A172 (cell line): ENCODE results near the gene C16orf90. TPM values are rescaled to one million over a fixed set of nuclear protein-coding genes. Genes with fewer than 3 reads are reported as not detected.

Experiments used
- DNase-seq: peaks from one replicate; pipeline ENCODE4 v3.0.0-alpha.2; 2015; ENCODE audit warnings: low spot score
- total RNA-seq: library from RNA; depleted of rRNA; stranded (reverse); fragments of >200 nt; shearing (Covaris generic); gene quantifications from 2 replicates; pipeline ENCODE4 v1.2.3, GENCODE V29; 2014; rRNA removed

Gene C16orf90, protein sequence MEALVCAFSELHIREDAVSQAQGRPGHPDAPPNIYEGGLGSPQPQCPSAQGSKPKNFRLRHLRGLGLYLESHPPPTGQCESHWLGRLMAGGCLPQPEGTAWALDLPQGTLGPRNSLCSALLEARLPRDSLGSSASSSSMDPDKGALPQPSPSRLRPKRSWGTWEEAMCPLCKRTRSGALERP
- not detected in 2 replicates for total RNA-seq

DNA sequence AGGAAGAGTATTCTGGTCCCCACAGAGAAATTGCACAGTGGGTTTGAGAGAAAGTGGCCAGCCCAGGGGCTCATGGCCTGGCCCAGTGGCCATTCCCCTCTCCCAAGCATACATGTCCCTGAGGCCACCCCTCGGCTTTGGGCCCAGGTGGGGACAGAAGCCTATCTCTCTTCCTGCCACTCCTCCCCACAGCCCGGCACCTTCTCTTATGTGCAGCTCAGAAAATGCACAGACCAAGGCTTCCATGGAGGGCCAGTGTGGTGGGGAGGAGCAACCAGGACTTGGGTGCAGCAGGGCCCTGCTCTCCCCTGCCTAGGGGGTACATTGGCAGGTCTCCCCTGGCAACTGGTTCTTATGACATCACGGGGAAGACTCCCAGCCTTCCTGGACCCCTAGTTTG lies at the start of gene C16orf90:
Gene C16orf90, minus strand, starts transcription at position 314 of the 400 bp plus-strand sequence. Its CDS starts 68 bp downstream, at position 246.
- no peak for DNase-seq

DNA sequence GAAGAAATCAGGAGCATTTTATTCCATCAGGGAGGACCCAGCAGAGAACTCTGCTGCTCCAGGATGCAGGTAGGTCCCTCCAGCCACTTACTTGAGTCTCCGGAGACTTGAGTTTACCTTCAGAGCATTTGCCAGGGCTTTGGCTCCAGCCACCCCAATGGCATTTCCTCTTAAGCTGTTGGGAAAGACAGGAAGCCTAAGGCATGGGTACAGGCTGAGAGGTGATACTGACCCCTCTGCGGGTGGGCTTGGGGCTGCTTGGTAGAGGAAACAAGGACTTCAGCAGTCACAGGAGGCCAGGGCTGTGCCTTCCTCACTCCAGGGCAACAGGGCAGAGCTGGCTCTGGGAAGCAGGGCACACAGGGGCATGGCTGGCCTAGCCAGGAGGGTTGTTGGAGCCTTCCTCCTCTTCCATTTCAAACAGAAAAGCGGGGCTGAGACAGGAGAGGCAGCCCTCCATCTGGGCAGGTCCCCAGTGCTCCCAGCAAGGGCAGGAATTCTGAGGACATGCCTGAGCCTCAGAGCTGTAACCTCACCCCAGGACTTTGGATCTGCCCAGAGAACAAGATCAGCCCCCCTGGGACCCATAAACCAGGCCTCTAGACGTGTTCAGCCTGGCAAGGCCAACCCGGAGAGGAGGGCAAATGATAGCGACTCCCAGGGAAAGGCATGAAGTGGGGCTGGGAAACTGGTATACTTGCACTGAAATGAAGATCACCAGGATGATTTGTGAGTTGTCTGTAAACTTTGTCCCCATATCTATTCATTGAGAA lies 47.5 kb upstream of the C16orf90 start:
- no peak for DNase-seq

DNA sequence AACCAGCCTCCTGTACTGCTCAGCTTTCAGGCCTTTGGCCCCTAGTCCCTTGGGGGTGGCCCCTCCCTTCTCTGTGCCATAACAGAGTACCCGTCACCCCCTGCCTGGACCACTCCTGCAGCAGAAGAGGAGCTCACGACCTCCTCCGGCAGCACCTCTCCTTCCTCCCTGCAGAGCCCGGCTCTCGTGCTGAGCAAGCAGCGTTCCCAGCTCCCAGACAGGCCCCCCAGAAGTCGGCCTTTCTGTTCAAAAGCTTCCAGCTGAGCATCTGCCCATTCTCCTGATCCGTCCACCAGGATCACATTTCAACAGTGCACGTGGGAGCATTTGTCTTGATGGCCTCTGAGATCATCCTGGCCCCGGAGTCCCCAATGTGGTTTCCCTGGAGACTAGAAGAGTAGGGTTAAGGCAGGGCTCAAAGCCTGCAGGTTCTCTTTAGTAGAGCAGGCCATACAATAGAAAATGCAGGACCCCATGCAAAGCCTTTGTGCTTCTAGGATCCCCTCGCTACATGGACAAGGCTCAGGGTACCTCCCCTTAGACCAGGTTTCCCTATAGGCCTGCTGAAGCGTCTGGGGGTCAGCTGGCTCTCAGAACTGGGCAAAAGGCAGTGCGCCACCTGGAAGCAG lies 46.4 kb upstream of the C16orf90 start:
- DNase-seq, result no peak

DNA sequence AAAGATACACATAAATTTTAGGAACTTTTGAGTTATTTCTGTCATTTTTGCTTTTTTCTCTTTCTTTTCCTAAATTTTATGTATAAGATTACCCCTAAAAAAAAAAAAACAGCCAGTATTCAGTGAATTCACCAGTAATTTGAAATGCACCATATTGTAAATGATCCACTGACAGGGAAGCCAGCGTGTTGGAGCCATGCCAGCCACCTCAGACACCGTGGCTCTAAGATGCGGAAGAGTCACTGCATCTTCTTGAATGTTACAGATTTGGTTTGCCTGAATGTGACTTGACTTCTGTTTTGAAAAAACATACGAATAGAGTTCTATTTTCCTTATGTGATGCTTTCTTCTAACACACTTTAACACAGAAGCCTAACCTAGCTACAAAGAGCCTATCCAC lies 42.9 kb upstream of the C16orf90 start:
- DNase-seq, result no peak

DNA sequence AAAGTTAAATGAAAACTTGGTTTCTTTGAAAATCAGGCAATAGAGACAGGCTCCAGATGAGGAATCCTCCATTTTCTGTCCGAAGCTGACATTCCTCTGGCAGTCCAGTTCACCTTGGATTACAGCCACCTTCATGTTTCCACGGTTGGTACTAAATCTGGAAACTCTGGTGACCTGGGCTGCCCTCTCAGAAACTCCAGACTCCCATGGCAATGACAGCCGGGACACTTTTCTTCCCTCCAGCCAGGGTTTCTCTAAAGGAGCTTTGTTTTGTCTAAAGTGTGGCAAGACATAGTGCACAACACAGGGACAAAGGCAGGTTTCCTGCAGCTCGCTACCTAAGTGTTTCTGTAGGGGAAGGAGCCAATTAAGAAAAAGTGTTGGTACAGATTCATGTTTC lies 41.6 kb upstream of the C16orf90 start:
- no peak for DNase-seq

DNA sequence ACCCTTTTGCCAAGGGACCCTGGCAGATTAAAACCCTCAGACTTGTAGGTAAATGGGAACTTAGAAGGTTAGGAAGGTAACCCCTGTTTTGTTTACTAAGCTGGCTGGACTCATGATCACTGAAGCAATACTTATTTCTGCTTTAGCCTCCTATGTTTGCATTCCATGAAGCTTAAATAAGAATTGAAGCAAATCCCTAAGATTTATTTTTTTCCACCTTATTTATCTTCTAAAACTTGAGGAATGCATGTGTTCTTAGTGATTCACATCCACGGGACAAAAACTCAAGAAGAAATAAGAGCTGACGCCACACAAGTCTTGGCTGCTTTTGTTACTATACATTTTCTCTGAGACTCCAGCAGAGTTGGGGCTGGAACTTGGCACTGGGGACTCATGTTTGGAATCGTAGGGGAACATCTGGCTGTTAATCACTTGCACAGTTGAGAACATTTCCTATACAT lies 41.0 kb upstream of the C16orf90 start:
- no peak for DNase-seq

DNA sequence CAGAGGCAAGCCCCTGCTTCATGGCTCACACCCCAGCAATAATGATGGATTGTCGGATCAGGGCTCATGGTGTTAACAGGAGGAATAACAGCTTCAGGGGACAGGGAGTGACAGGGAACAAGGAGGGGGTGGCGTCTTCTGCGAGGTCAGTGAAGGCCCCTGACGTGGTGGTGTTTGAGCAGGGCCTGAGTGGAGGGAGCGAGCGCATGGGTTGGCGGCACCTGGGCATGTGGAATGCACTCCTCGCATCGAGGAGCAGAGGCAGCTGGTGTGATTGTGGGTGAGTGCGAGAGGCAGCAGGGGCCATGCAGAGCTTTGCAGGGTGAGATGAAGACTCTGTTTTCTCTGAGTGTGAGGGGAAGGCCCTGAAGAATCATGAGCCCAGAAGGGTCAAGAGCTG lies 38.8 kb upstream of the C16orf90 start:
- DNase-seq, result no peak

DNA sequence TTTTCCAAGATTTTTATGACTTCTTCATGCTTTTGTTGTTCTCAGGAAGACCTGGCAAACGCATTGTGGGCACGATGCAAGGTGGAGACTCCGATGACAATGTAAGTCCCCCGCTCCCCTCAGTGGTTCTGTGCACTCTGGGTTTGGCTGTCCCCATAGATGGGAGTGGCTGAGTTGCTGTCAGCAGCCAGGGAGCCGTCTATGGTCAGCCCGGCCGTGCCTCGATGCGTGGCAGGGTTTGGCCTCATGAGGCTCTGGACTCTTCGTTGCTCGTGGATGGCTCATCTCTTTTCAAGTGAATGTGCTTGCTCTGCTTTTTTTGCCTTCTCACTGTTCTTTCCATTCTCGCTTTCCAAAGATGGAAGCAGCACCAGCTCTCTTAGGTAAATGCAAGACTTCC lies 37.5 kb upstream of the C16orf90 start:
- DNase-seq, result no peak

DNA sequence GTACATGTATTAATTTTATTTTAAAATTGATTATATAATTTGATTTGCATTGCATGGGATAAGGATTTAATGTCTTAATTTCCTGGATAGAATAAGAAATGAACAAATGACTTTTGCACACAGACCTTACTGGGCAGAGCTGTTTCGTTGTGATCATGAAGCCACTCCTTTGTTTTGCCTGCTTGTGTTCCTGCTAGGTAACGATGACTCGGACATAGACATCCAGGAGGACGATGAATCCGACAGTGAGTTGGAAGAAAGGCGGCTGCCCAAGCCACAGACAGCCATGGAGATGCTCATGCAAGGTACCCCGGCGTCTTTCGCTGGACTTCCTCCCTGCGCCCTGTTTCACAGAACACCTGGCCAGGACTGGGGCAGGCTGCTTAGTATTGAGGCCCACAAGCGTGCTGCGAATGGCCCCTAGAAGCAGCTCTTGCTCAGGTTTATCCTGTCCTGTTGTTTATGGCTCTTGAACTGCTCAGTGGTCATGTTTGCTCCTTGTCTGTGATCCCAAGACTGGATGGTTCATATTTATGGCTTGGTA lies 35.2 kb upstream of the C16orf90 start:
- no peak for DNase-seq

DNA sequence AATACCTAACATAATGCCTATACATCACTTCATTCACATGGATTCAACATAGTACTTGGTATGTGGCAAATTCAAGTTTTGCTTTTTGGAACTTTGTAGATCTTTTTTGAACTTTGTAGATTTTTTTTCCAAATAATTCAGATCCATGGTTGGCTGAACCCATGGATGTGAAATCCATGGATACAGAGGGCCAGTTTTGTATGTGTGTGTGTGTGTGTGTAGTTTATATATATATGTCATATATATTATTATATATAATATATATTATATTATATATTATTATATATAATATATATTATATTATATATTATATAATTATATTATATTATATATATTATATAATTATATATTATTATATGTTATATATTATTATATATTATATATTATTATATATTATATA lies 33.9 kb upstream of the C16orf90 start:
- DNase-seq, result no peak

DNA sequence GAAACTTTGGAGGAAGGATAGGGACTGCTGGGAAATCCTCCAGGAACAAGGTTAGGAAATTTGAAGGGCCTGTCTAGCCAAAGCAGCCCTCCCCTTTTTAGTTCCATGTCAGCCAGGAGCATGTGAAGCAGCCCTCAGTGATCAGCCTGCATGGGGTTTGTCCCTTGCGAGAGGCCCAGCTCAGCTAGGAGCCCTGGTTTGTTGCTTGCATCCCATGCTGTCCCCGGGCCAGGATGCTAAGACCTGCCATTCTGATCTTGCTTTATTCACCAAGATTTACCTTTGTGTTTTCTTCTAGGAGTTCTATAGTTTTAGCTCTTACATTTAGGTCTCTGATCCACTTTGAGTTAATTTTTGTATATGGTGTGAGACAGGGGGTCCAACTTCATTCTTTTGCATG lies 33.1 kb upstream of the C16orf90 start:
- DNase-seq, result no peak

DNA sequence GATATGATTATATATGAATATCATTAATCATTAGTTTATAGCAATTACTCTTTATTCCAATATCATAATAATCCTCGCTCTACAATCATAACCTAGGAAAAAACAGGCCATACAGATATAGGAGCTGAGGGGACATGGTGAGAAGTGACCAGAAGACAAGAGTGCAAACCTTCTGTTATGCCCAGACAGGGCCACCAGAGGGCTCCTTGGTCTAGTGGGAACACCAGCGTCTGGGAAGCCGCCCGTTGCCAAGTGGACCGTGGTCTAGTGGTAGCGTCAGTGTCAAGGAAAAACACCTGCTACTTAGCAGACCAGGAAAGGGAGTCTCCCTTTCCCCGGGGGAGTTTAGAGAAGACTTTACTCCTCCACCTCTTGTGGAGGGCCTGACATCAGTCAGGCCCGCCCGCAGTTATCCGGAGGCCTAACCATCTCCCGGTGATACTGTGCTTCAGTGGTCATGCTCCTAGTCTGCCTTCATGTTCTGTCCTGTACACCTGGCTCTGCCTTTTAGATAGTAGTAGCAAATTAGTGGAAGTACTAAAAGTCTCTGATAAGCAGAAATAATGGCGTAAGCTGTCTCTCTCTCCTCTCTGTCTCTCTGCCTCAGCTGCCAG lies 32.0 kb upstream of the C16orf90 start:
- DNase-seq, result peak; percentile 55

DNA sequence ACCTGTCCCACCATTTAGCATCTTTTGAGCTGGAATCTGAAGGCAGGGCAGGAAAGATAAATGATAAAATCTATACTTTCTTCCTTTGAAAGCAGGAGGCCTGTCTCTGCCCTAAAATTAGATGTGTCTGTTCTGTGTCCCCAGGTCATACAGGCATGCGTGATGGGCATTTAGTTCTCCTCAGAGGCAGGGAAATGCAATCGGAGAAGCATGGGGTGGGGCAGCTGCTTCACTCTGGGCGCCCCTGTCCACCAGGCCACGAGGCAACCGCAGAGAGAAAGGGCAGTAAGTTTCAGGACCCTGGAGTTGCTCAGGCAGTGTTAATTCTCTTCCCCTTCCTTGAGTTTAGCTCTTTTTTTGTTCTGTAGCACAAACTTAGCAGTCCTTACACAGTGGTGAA lies 30.7 kb upstream of the C16orf90 start:
- no peak for DNase-seq

DNA sequence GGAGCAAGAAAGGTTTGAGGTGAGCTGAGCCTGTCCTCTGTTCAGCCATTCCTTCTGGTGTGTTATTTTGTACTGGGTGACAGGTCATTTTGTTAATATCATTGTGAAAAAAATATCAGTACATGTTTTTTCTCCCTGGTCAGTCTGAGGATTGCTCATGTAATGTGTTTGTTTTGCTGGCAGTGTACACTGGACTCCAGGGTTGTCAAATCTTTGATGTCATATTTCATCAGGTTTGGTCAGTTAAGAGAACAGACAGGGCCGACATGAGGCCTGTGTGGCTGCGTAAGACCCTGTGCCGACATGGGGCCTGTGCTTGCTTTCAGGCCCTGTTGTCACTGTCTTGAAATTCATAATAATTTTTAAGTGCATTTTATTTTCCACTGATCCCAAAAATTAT lies 28.0 kb upstream of the C16orf90 start:
- no peak for DNase-seq

DNA sequence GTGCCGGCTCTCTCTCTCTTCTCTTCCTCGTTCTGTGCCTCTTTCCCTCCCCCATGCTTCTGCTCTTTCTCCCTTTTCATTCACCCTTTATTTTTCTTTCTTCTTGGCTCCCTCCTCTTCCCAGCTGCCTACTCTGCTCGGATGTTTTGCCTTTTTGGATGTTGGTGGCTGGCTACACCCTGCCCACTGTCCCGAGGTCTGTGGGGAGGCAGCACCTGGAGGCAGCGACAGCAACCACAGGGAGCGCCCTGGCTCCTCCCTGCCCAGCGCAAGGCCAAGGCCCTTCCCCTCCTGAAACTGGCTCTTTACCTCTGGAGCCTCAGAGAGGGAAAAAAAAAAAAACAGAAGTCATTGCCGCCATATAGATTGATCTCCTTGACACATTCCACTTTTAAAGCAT lies 25.6 kb upstream of the C16orf90 start:
- no peak for DNase-seq

DNA sequence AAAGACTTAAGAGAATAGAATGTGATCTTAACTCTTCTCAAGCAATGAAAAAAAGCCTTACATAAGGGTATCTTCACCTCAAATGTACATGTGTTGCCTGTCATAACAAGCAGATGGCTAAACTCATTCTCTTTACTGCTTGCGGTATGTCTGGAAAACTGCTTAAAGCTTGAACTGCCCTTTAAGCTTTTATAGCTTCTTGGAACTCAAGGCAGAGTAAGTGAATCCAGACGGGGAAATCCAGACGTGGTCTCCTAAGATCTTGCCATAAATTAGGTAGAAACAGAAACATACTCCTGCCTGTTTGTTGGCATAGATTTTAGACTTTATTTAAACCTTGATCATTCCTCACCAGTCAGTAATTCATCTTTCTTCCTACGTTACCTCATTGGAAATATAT lies 25.1 kb upstream of the C16orf90 start:
- peak; percentile 10 for DNase-seq

DNA sequence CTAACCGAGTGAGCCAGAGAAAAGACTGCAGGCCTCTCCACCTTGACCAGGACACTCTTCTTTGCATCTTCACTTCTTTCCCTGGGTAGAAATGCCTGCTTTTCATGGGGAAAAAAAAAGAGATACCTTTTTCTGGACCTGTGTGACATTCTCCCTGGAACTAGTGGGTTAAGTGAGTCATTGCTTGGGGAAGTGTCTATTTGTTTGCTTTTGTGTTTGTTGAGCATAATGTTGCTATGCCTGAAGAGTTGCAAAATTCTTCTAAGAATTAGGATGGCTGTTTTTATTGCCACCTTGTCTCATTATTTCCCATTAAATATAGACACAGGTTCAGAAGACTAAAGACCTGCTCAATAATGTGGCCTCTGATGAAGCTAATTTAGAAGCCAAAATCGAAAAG lies 24.3 kb upstream of the C16orf90 start:
- DNase-seq, result no peak

DNA sequence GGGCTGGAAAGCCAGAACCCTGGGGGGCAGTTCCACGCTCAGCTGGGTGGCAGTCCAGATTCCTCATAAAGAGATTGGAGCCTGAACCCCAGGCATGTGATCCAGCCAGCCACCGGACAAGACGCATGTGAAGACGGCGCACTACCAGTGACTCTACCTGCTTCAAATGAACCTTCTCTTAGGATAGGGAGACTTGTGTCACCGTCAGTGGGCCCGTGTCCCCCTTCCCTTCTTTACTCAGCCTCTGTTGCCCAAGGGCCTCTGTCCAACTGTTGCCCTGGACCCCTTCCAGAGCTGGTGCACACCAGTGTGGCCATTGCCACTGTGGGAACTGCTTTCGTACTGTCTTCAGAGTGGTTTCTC lies 23.7 kb upstream of the C16orf90 start:
- DNase-seq, result no peak

DNA sequence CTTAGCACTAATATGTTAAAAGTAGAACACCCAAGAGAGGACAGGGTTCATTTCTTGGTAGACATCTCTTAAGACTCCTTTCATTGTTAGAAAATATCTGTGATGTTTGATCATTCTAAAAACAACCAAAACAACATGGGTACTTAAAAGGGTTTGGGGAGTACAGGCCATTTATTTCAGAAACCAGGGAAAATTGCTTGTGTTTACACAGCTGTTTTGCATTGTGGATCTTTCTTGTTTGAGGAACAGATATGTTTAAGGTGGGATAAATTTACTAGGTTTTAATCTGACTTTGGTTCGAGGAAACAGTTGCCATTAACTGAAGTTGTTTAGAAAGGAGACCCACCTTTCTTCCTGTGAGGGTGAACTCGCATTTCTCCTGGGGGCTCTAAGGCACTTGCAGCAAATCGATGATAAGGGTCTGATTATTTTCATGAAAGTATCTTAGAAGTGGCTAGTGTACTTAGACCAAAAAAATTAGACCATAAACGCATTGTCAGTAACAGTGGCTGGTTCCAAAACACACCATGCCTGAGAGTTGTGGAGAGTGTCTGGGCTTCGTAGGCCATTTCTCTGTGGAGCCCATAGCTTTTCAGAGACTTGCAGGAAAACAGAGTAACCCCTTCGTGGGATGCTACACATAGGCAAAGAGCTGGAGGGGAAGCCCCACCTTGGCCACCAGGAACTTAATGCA lies 23.1 kb upstream of the C16orf90 start:
- DNase-seq, result no peak

DNA sequence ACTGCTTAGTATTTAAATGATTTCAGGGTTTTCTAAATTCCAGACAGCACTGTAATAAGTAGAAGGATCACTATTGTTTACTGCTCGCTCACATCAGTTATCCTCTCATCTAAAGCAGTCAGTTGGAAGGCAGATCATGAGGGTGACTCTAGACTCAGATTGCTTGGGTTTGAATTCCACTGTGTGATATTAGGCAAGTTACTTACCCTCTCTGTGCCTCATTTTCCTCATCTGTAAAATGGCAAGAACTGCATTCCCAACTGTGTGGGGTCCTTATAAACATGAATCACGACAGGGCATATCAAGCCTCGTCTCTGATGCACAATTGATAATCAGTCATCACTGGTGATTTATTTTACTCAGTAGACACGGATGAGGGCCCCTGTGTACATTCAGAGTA lies 20.6 kb upstream of the C16orf90 start:
- no peak for DNase-seq

DNA sequence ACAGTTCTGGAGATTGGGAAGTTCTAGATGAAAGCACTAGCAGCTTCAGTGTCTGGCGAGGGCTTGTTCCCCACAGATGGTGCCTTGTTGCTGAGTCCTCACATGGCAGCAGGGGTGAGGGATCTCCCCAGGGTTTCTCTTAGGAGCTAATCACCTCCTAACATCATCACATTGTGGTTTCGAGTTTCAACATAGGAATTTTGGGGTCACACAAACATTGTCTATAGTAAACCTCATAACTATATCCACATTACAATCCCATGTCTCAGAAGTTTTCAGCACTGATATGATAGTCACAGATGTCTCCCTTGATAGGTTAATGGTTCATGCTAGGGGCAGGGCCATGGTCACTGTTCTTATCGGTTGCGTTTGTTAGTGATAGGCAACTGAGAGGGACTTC lies 19.3 kb upstream of the C16orf90 start:
- peak; percentile 31 for DNase-seq
